Stimulated activated CD8-positive, alpha-beta memory T cell treated with anti-CD3 and anti-CD28 coated beads, Interleukin-15, amount 100 ng/mL, for 4 hours (primary cell): ENCODE measurements around the gene MYO6.

Experiments used
- DNase-seq, 2 donors: peaks; one replicate each; pipeline ENCODE4 v3.0.0-alpha.2; 2020; ENCODE audit warnings: low read depth in 2 of 2

MYO6 gene

DNA sequence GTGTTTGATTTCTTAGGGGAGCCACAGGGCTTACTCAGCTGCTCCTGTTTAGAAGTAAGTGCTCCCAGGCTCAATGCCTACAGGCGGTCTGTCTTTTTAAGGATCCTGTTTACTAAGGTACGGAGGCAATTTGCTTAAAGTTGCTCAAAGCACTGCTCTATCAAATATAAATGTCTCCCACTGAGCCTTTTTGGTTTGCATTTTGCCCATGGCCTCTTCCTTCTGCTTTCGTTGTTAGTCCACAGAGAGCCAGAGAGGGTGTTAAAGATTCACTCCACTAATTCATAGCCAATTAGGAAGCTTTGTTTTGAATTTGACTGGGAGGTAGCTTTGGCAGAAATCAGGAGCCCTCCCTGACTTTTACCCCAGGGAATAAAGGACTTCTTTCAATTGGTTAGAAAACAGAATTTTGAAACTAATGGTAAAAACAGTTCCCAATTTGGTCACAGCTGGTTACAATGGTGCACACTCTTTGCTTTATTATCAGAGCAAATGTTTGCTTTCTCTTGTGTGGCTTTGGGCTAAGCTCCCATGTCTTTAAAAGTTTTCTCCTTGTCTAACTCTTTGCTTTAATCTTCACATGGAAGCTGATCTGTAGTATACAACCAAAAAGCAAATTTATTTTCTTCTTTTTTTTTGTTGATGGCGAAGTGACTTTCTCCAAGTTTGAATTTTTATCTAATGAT lies 197.2 kb downstream of the MYO6 start:
- no peak for DNase-seq

DNA sequence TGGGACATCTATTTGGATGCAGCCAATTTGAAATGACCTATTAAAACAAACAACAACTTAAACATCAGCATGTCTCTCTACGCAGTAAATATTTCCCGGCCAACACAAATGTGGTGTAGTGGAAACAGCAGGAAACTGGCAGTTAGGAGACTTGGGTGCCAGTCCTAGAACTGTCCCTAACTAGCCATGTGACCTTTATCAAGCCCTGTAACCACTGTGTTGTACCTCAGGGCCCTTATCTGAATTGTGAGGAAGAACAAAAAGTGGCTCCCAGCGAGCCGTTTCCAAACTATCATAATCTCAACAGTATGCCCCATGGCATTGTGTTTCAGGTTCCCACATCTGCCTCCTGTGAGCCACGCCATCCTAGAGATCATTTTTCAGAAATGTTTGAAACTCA lies 198.9 kb downstream of the MYO6 start:
- DNase-seq, result no peak

DNA sequence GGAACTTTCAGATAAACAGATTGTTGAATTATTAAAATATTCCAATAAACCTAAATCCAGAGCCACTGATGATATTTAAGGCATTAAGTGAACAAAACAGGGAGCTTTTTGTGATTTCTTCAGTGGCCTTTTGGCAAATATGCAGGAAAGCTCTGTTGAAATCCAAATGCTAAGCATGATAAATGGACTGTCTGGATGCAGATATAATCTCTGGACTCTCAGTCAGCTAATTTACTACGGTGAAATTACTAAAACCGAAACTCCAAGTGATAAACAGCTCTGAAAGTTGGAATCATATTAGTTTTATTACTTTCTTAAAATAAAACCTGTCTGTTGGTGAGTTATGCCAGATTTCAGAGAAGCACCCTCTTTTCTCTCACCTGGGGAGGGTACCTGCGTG lies 203.1 kb downstream of the MYO6 start:
- DNase-seq, result no peak

DNA sequence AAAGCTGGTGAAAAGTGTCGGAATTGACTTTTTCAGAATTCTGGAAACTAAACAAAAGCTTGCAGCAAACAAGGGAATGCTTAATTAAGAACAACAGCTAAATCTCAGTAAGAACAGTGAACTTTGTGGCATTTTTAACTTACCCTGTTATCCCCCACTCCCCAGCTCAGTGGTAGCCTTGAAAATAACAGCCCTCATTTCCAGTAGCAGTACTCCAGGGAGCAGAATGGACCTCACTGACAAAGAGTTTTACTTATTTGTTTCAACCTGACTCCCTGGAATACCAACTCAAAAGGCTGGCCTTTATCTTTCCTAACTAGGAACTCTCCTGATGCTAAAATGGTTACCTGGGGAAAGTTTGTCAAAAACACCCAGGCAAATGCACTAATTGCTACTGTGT lies 214.5 kb downstream of the MYO6 start:
- no peak for DNase-seq

DNA sequence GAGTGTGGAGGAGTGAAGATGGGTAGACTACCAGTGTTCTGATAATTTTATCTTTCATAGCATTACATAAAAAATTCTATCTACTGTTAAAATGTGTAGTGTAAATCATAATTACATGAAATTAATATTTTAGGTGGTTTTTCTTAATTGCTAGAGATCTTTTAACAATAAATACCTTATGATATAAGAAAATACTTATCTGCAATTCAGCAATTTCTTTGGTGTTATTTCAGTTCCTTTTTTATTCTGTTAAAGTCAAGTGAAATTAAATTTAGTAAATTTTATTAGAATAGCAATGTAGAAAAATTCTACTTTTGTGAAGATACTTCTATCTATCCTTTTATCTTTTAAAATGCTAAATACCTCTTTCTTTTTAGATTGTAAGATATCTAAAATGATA lies 219.1 kb downstream of the MYO6 start:
- no peak for DNase-seq
